ENCODE data around the gene EZH2.

The EZH2 gene

DNA sequence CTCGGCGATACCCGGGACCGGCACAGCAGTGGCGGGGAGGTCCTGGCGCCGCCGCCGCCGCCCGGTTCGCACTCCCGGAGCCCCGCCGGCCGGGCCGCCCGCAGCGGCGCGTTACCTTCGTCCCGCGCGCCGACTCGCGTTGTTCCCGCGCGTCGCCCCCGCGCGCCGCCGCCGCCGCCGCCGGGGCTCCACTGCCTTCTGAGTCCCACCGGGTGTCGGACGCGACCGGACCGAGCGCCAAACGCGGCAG, at the start of gene EZH2:
TSS of gene EZH2 (minus strand) at position 243 of the 250 bp plus-strand sequence. CDS start 36,993 bp downstream, outside the sequence.
- H3K36me3 ChIP-seq (ENCODE audit: control insufficient read depth in 2 of 2, insufficient read depth in 2 of 2, low read length in 2 of 2) = no peaks in the 10 kb centered on the region
- peak within 1 kb of the TSS; percentile 78 to 79 for H3K4me3 ChIP-seq (ENCODE audit: low read length in 2 of 2)
- H3K27ac ChIP-seq (ENCODE audit: low read depth in 2 of 2, low read length in 2 of 2) = peak within 1 kb of the TSS; percentile 91 to 94
- peaks cover 0 to 4% of the 10 kb centered on the region in 2 donors for H3K4me1 ChIP-seq (ENCODE audit: control insufficient read depth in 2 of 2, insufficient read depth in 2 of 2, low read length in 2 of 2)
- no peaks in the 10 kb centered on the region for H3K27me3 ChIP-seq (ENCODE audit: control insufficient read depth in 2 of 2, insufficient read depth in 2 of 2, low read length in 2 of 2)
- H3K9me3 ChIP-seq (ENCODE audit: control insufficient read depth in 2 of 2, low read length in 2 of 2) = no peaks in the 10 kb centered on the region
- peak within 1 kb of the TSS; percentile 61 to 79 for H3K9ac ChIP-seq (ENCODE audit: low read depth in 1 of 2, low read length in 2 of 2)

DNA sequence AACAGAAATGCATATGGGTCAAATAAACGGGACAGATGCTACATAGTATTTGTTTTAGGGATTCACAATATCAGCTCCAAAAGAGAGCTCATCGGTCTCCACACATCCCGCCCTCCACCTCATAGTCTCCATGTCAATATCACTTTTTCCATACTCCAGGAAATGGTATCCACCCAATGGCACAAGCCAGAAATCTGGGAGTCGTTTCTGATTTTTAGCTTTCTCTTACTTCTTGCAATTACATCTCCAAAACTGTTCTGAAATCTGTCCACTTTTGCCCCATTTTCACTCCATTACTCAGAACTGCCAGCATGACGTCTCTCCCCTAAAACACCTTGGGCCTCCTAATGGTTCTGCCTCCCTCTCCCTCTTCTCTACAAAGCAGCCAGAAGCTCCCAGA, 47.4 kb upstream of the EZH2 start:
- H3K36me3 ChIP-seq (ENCODE audit: control insufficient read depth in 2 of 2, insufficient read depth in 2 of 2, low read length in 2 of 2) = no peaks in the 10 kb centered on the region
- H3K27ac ChIP-seq (ENCODE audit: low read depth in 2 of 2, low read length in 2 of 2) = no peak overlapping the region
- no peak overlapping the region for H3K9ac ChIP-seq (ENCODE audit: low read depth in 1 of 2, low read length in 2 of 2)
- no peaks in the 10 kb centered on the region for H3K27me3 ChIP-seq (ENCODE audit: control insufficient read depth in 2 of 2, insufficient read depth in 2 of 2, low read length in 2 of 2)
- no peaks in the 10 kb centered on the region for H3K9me3 ChIP-seq (ENCODE audit: control insufficient read depth in 2 of 2, low read length in 2 of 2)
- H3K4me1 ChIP-seq (ENCODE audit: control insufficient read depth in 2 of 2, insufficient read depth in 2 of 2, low read length in 2 of 2) = no peaks in the 10 kb centered on the region
- H3K4me3 ChIP-seq (ENCODE audit: low read length in 2 of 2) = no peak overlapping the region

DNA sequence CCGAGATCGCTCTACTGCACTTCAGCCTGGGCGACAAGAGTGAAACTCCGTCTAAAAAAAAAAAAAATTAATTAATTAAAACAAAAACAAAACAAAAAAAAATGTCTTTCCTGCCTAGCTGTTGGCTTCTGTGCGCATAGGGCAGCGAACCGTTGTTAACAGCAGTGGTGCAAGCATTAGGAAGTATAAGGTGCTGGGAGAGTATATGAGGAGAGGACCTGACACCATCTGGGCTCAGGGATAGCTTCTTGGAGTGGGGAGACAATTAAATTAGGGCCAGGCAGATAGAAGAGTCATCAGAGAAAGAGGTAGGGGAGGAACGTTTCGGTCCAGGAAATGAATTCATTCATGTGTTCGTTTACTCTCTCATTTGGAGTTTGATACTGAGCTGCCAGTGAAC, 46.2 kb upstream of the EZH2 start:
- H3K4me3 ChIP-seq (ENCODE audit: low read length in 2 of 2) = no peak overlapping the region
- no peak overlapping the region for H3K27ac ChIP-seq (ENCODE audit: low read depth in 2 of 2, low read length in 2 of 2)
- no peaks in the 10 kb centered on the region for H3K4me1 ChIP-seq (ENCODE audit: control insufficient read depth in 2 of 2, insufficient read depth in 2 of 2, low read length in 2 of 2)
- H3K36me3 ChIP-seq (ENCODE audit: control insufficient read depth in 2 of 2, insufficient read depth in 2 of 2, low read length in 2 of 2) = no peaks in the 10 kb centered on the region
- no peaks in the 10 kb centered on the region for H3K27me3 ChIP-seq (ENCODE audit: control insufficient read depth in 2 of 2, insufficient read depth in 2 of 2, low read length in 2 of 2)
- no peaks in the 10 kb centered on the region for H3K9me3 ChIP-seq (ENCODE audit: control insufficient read depth in 2 of 2, low read length in 2 of 2)
- H3K9ac ChIP-seq (ENCODE audit: low read depth in 1 of 2, low read length in 2 of 2) = no peak overlapping the region

DNA sequence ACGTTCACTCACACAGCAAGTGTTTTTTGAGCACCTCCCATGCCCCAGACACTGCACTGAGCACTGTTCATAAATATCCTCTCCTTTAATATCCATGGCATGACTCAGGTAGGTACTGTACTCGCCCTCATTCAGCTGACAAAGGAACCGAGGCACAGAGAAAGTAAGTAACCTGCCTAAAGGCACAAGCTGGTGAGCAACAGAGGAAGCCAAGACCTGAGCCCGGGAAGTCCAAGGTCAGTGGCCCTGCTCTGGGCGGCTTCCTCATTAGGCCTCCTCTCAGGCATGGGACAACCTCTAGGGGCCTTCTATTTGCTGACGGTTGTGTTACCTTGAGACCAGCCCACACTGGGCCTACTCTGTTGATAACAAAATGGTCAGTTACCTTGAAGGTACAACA, 45.1 kb upstream of the EZH2 start:
- H3K36me3 ChIP-seq (ENCODE audit: control insufficient read depth in 2 of 2, insufficient read depth in 2 of 2, low read length in 2 of 2) = no peaks in the 10 kb centered on the region
- H3K9ac ChIP-seq (ENCODE audit: low read depth in 1 of 2, low read length in 2 of 2) = no peak overlapping the region
- H3K27ac ChIP-seq (ENCODE audit: low read depth in 2 of 2, low read length in 2 of 2) = no peak overlapping the region
- H3K27me3 ChIP-seq (ENCODE audit: control insufficient read depth in 2 of 2, insufficient read depth in 2 of 2, low read length in 2 of 2) = no peaks in the 10 kb centered on the region
- H3K9me3 ChIP-seq (ENCODE audit: control insufficient read depth in 2 of 2, low read length in 2 of 2) = no peaks in the 10 kb centered on the region
- no peak overlapping the region for H3K4me3 ChIP-seq (ENCODE audit: low read length in 2 of 2)
- no peaks in the 10 kb centered on the region for H3K4me1 ChIP-seq (ENCODE audit: control insufficient read depth in 2 of 2, insufficient read depth in 2 of 2, low read length in 2 of 2)

DNA sequence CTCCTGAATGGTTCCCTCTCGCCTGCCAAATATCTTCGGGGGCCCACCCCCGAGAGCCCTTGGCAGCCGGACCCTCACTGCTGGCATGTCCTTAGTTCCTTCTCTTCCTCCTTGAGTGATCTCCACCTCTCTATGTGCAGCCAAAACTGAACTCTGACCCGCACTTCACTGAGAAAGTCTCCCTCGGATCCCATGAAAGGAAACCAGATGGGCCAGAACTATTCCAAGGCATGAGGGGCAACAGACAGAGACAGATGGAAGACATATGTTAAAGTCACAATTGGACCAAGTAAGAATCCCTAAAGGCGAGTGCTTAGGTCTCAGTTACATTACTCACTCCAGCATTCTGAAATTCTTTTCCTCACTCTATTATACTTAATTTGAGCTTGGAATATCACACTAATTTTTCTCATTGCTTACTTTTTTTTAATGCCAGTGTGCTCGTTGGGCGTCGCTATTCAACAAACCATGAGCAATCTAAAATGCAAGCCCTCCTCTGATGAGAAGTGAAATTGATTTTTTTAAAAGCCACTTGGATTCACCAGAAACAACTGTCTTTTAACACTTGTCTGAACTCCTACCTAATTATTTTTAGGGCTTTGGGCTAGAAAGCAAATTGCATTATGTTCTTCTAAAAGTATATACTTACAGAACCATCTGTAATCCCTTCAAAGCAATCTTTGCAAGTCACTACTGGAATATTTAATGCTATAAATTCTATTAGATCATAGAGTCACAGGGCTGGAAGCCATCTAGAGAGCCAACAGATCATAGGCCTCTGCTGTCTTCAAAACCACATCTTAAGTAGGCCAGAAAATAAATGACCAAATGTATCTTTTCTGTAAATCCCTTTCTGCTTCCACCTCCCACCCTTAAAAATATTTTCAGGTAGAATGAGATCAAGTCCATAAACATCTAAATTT, 43.3 kb upstream of the EZH2 start:
- Histone ChIP-seq H3K27ac (ENCODE audit: low read depth in 2 of 2, low read length in 2 of 2) (no peak overlapping the region), H3K9me3 (ENCODE audit: control insufficient read depth in 2 of 2, low read length in 2 of 2) (no peaks in the 10 kb centered on the region), H3K36me3 (ENCODE audit: control insufficient read depth in 2 of 2, insufficient read depth in 2 of 2, low read length in 2 of 2) (no peaks in the 10 kb centered on the region), H3K4me1 (ENCODE audit: control insufficient read depth in 2 of 2, insufficient read depth in 2 of 2, low read length in 2 of 2) (no peaks in the 10 kb centered on the region), H3K27me3 (ENCODE audit: control insufficient read depth in 2 of 2, insufficient read depth in 2 of 2, low read length in 2 of 2) (no peaks in the 10 kb centered on the region), H3K4me3 (ENCODE audit: low read length in 2 of 2) (no peak overlapping the region), H3K9ac (ENCODE audit: low read depth in 1 of 2, low read length in 2 of 2) (no peak overlapping the region)

DNA sequence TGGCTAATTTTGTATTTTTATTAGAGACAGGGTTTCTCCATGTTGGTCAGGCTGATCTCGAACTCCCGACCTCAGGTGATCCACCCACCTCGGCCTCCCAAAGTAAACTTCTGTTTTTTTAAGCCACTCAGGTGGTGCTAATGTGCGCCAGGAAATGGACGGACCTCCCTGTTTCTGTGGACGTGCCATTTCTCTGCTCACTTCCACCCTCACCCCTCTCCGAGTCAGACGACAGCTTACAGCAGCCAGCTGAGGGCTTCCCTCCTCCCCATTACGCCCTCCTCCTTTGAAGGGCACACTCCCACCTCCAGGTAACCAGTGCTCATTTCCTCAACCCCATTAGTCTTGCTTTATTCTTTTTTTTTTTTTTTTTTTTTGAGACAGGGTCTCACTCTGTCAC, 41.7 kb upstream of the EZH2 start:
- H3K36me3 ChIP-seq (ENCODE audit: control insufficient read depth in 2 of 2, insufficient read depth in 2 of 2, low read length in 2 of 2) = no peaks in the 10 kb centered on the region
- H3K4me3 ChIP-seq (ENCODE audit: low read length in 2 of 2) = no peak overlapping the region
- H3K27me3 ChIP-seq (ENCODE audit: control insufficient read depth in 2 of 2, insufficient read depth in 2 of 2, low read length in 2 of 2) = no peaks in the 10 kb centered on the region
- H3K9ac ChIP-seq (ENCODE audit: low read depth in 1 of 2, low read length in 2 of 2) = no peak overlapping the region
- no peak overlapping the region for H3K27ac ChIP-seq (ENCODE audit: low read depth in 2 of 2, low read length in 2 of 2)
- no peaks in the 10 kb centered on the region for H3K9me3 ChIP-seq (ENCODE audit: control insufficient read depth in 2 of 2, low read length in 2 of 2)
- H3K4me1 ChIP-seq (ENCODE audit: control insufficient read depth in 2 of 2, insufficient read depth in 2 of 2, low read length in 2 of 2) = no peaks in the 10 kb centered on the region

DNA sequence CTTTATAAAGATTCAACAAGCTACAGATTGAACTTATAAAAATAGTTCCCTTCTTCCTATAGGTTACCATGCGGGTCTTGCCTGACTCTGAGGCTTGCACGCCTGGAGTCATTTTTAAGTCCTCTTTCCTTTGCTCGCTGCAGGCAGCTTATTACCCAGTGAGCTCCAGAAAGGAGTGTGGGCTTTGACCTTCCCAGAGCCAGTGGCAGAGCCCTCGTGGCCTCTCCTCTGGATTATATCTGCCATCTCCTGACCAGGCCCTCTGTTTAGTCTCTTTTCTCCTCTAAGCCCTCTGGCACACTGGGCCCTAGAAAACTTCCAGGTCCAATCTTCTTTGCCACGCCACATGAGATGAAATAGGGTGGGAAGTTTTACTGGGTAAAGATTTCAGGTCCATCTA, 39.9 kb upstream of the EZH2 start:
- Histone ChIP-seq H3K36me3 (ENCODE audit: control insufficient read depth in 2 of 2, insufficient read depth in 2 of 2, low read length in 2 of 2) (no peaks in the 10 kb centered on the region), H3K27ac (ENCODE audit: low read depth in 2 of 2, low read length in 2 of 2) (no peak overlapping the region), H3K9ac (ENCODE audit: low read depth in 1 of 2, low read length in 2 of 2) (no peak overlapping the region), H3K9me3 (ENCODE audit: control insufficient read depth in 2 of 2, low read length in 2 of 2) (no peaks in the 10 kb centered on the region), H3K27me3 (ENCODE audit: control insufficient read depth in 2 of 2, insufficient read depth in 2 of 2, low read length in 2 of 2) (no peaks in the 10 kb centered on the region), H3K4me1 (ENCODE audit: control insufficient read depth in 2 of 2, insufficient read depth in 2 of 2, low read length in 2 of 2) (no peaks in the 10 kb centered on the region), H3K4me3 (ENCODE audit: low read length in 2 of 2) (no peak overlapping the region)

DNA sequence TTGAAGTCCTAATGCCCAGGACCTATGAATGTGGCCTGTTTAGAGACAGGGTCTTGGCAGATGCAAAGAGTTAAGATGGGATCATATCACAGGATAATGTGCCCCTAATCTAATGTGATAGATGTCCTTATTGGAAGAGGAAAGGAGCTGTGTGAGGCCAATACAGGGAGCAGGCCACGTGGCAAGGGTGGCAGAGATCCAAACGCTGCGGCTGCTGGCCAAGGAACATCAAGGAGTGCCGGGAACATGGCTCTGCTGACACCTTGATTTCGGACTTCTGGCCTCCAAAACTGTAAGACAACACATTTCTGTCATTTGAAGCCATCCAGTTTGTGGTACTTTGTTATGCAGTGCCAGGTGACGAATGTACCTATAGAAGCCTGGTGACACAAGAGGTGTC, 37.7 kb upstream of the EZH2 start:
- Histone ChIP-seq H3K36me3 (ENCODE audit: control insufficient read depth in 2 of 2, insufficient read depth in 2 of 2, low read length in 2 of 2) (no peaks in the 10 kb centered on the region), H3K9me3 (ENCODE audit: control insufficient read depth in 2 of 2, low read length in 2 of 2) (no peaks in the 10 kb centered on the region), H3K27me3 (ENCODE audit: control insufficient read depth in 2 of 2, insufficient read depth in 2 of 2, low read length in 2 of 2) (no peaks in the 10 kb centered on the region), H3K27ac (ENCODE audit: low read depth in 2 of 2, low read length in 2 of 2) (no peak overlapping the region), H3K9ac (ENCODE audit: low read depth in 1 of 2, low read length in 2 of 2) (no peak overlapping the region), H3K4me3 (ENCODE audit: low read length in 2 of 2) (no peak overlapping the region), H3K4me1 (ENCODE audit: control insufficient read depth in 2 of 2, insufficient read depth in 2 of 2, low read length in 2 of 2) (no peaks in the 10 kb centered on the region)

DNA sequence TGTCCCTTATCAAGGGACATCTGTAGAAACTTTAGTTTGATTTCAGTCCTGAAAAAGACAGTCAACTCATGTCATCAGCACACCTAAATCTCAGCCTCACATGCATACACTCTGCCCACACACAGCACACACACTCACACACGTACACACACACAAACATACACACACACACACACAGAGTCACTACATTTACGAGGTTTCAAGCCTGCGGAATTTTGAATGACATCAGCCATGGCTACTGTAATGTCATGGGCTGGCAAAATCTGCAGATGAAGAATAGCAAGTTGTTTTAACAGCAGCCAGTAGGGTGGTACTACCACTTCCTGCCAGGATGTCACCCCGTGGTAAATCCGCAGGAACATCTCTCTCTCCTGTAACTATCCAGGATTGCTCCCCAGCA, 37.1 kb upstream of the EZH2 start:
- no peak overlapping the region for H3K27ac ChIP-seq (ENCODE audit: low read depth in 2 of 2, low read length in 2 of 2)
- no peaks in the 10 kb centered on the region for H3K4me1 ChIP-seq (ENCODE audit: control insufficient read depth in 2 of 2, insufficient read depth in 2 of 2, low read length in 2 of 2)
- no peak overlapping the region for H3K9ac ChIP-seq (ENCODE audit: low read depth in 1 of 2, low read length in 2 of 2)
- H3K27me3 ChIP-seq (ENCODE audit: control insufficient read depth in 2 of 2, insufficient read depth in 2 of 2, low read length in 2 of 2) = no peaks in the 10 kb centered on the region
- H3K36me3 ChIP-seq (ENCODE audit: control insufficient read depth in 2 of 2, insufficient read depth in 2 of 2, low read length in 2 of 2) = no peaks in the 10 kb centered on the region
- no peak overlapping the region for H3K4me3 ChIP-seq (ENCODE audit: low read length in 2 of 2)
- H3K9me3 ChIP-seq (ENCODE audit: control insufficient read depth in 2 of 2, low read length in 2 of 2) = no peaks in the 10 kb centered on the region

DNA sequence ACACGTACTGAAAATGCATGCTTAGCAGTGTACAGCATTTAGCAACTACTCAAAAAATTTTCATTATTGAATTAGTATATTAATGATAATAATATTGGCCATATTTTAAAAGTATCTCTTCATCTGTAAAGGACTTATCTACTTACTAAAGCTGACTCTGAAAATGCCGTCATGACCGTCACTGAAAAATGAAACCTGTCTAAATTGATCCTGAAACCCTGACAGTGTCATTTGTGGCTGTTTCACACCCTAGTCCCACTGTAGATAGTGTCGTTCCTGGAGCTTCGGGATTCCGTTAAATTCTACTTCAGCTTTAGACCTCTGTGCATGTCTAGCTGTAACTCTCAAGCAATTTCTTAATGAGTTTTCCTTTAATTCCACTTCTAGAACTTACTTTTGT, 35.8 kb upstream of the EZH2 start:
- Histone ChIP-seq H3K9ac (ENCODE audit: low read depth in 1 of 2, low read length in 2 of 2) (no peak overlapping the region), H3K27ac (ENCODE audit: low read depth in 2 of 2, low read length in 2 of 2) (no peak overlapping the region), H3K9me3 (ENCODE audit: control insufficient read depth in 2 of 2, low read length in 2 of 2) (no peaks in the 10 kb centered on the region), H3K27me3 (ENCODE audit: control insufficient read depth in 2 of 2, insufficient read depth in 2 of 2, low read length in 2 of 2) (no peaks in the 10 kb centered on the region), H3K4me1 (ENCODE audit: control insufficient read depth in 2 of 2, insufficient read depth in 2 of 2, low read length in 2 of 2) (no peaks in the 10 kb centered on the region), H3K36me3 (ENCODE audit: control insufficient read depth in 2 of 2, insufficient read depth in 2 of 2, low read length in 2 of 2) (no peaks in the 10 kb centered on the region), H3K4me3 (ENCODE audit: low read length in 2 of 2) (no peak overlapping the region)

Measured in mucosa of rectum (tissue), 2 donors.